DOHH2 (cell line): Measurements from ENCODE around the gene CCT2.

ENCODE experiments used
- H3F3A ChIP-seq: fragments of 200-600 bp; sonication (generic), shearing (Covaris generic); 2 replicates; pipeline ENCODE4 v1.6.0; 2016; ENCODE audit warnings: antibody characterized with exemption, mild to moderate bottlenecking; ENCODE audit not compliant: control insufficient read depth, insufficient read depth
- H3K27ac ChIP-seq: fragments of 200-600 bp; sonication (generic); 2 replicates; pipeline ENCODE4 v1.5.1; 2014; ENCODE audit warnings: low read depth, mild to moderate bottlenecking, low read length, moderate library complexity
- H3K27me3 ChIP-seq: fragments of 200-600 bp; sonication (generic); 2 replicates; pipeline ENCODE4 v1.6.1; 2014; ENCODE audit warnings: mild to moderate bottlenecking, low read length, mixed read lengths; ENCODE audit not compliant: control insufficient read depth
- H3K36me3 ChIP-seq: fragments of 200-600 bp; sonication (generic); 2 replicates; pipeline ENCODE4 v1.6.1; 2014; ENCODE audit warnings: mild to moderate bottlenecking, low read length, moderate library complexity, mixed read lengths; ENCODE audit not compliant: control insufficient read depth
- H3K4me1 ChIP-seq: fragments of 200-600 bp; sonication (generic); 2 replicates; pipeline ENCODE4 v1.6.1; 2014; ENCODE audit warnings: mild to moderate bottlenecking, low read length, mixed read lengths; ENCODE audit not compliant: control insufficient read depth
- H3K4me2 ChIP-seq: fragments of 200-600 bp; sonication (generic); 2 replicates; pipeline ENCODE4 v1.6.0; 2014; ENCODE audit warnings: mild to moderate bottlenecking, low read length, moderate library complexity
- H3K4me3 ChIP-seq: fragments of 200-600 bp; sonication (generic); 2 replicates; pipeline ENCODE4 v1.5.1; 2014; ENCODE audit warnings: mild to moderate bottlenecking, low read length, mixed read lengths
- H3K79me2 ChIP-seq: fragments of 200-600 bp; sonication (generic); 2 replicates; pipeline ENCODE4 v1.6.1; 2014; ENCODE audit warnings: mild to moderate bottlenecking, low read length, mixed read lengths; ENCODE audit not compliant: control insufficient read depth
- H3K9me2 ChIP-seq: fragments of 200-600 bp; sonication (generic); replicated peaks from 2 replicates; pipeline ENCODE4 v1.6.1; 2014; ENCODE audit warnings: mild to moderate bottlenecking, low read length, mixed read lengths; ENCODE audit not compliant: control insufficient read depth
- H3K9me3 ChIP-seq: fragments of 200-600 bp; sonication (generic); 2 replicates; pipeline ENCODE4 v1.6.1; 2014; ENCODE audit warnings: antibody characterized with exemption, low read length, mixed read lengths; ENCODE audit not compliant: control insufficient read depth, insufficient read depth
- H4K20me1 ChIP-seq: fragments of 200-600 bp; sonication (generic); 2 replicates; pipeline ENCODE4 v1.6.0; 2014; ENCODE audit warnings: low read depth, mild to moderate bottlenecking, antibody characterized with exemption, low read length, moderate library complexity; ENCODE audit not compliant: control insufficient read depth, insufficient read depth
- EZH2phosphoT487 ChIP-seq: fragments of 200-600 bp; sonication (generic); IDR thresholded peaks from 2 replicates; pipeline ENCODE4 v1.6.1; 2017; ENCODE audit warnings: borderline replicate concordance, mild to moderate bottlenecking, antibody characterized with exemption, low read length, moderate library complexity, mixed read lengths
- TF ChIP-seq, protein P1 (sequence below): fragments of 200-600 bp; sonication (generic); IDR thresholded peaks from one replicate; pipeline ENCODE4 v1.5.1; 2014; ENCODE audit warnings: antibody characterized with exemption, mild to moderate bottlenecking, low read depth, low read length; ENCODE audit not compliant: poor library complexity, severe bottlenecking

Gene CCT2

DNA sequence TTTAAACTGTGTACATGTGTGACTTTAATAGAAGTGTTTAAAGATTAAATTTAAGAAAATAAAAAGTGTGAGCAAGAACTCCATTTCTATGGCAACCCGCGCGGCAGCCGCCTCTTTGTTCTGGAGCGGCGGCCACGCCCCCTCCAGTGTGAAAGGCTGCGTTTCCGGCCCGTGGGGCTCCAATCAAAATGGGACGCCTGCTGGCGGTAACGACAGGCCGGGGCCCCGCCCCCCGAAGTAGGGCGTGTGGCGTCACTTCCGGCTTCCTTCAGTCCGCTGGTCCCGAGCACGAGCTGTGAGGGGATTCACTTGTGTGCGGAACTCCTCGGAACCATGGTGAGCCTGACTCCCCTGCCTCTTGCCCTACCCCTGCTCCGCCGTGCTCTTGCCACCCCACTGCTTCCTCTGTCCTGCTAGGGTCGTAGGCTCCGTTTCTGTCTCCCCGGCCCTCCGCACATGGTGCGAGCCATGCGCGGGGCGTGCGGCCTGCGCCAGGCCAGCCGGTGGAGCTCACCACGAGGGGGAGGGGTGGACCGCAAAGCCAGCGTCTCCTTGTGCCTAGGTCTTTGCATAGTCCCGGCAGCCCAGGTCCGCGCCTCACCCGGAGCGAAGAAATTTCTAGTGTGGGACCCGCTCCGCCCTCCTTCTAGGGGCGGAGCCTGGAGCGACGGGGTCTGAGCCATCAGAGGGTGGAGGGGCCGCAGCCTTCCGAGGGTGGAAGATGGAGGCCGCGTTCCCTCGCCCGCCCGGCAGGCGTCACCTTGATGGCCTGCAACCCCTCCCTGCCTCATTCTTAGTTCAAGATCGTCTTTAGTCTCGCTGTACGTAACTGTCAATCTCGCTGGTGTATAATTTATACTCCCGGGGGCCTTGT is at the start of gene CCT2:
Gene CCT2 (plus strand): TSS at position 271 of the 874 bp plus-strand sequence. CDS start 63 bp downstream, at position 334.
- H3K4me3 ChIP-seq = peak within 1 kb of the TSS; percentile 92
- H3F3A ChIP-seq = no peaks in the 10 kb centered on the region
- H3K9me2 ChIP-seq = no peaks in the 10 kb centered on the region
- H3K27ac ChIP-seq = peak within 1 kb of the TSS; percentile 68
- TF ChIP-seq, protein P1, sequence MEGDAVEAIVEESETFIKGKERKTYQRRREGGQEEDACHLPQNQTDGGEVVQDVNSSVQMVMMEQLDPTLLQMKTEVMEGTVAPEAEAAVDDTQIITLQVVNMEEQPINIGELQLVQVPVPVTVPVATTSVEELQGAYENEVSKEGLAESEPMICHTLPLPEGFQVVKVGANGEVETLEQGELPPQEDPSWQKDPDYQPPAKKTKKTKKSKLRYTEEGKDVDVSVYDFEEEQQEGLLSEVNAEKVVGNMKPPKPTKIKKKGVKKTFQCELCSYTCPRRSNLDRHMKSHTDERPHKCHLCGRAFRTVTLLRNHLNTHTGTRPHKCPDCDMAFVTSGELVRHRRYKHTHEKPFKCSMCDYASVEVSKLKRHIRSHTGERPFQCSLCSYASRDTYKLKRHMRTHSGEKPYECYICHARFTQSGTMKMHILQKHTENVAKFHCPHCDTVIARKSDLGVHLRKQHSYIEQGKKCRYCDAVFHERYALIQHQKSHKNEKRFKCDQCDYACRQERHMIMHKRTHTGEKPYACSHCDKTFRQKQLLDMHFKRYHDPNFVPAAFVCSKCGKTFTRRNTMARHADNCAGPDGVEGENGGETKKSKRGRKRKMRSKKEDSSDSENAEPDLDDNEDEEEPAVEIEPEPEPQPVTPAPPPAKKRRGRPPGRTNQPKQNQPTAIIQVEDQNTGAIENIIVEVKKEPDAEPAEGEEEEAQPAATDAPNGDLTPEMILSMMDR = peak; percentile 54
- TF ChIP-seq EZH2phosphoT487 = no peak
- H3K27me3 ChIP-seq = no peaks in the 10 kb centered on the region
- peaks cover 48% of the 10 kb centered on the region for H3K79me2 ChIP-seq
- peak within 1 kb of the TSS; percentile 79 for H3K4me2 ChIP-seq
- peaks cover 21% of the 10 kb centered on the region for H3K4me1 ChIP-seq
- peaks cover 51% of the 10 kb centered on the region for H3K36me3 ChIP-seq
- peaks cover 12% of the 10 kb centered on the region for H4K20me1 ChIP-seq
- H3K9me3 ChIP-seq = no peaks in the 10 kb centered on the region

DNA sequence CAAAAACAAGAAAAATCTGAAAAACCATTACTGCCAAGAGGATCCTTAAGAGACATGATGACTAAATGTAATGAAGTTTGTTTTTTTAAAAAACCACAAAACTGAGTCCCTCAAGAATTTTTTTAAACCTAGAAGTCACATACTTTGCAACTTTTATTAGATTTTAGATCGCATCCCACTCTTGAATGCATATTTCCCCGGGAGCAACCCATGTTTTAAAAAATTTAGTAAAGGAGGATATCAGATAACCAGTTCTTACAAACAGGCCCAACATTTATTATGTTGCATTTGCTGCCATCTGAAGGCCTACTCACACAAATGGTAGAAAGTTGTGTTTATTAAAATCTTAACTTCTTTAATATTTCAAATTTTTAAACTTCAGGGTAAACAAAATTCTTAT is 44.3 kb upstream of the CCT2 start:
- peaks cover 9% of the 10 kb centered on the region for H3K9me3 ChIP-seq
- TF ChIP-seq, protein P1 = no peak
- no peak for TF ChIP-seq EZH2phosphoT487
- H3K27ac ChIP-seq = no peak overlapping the region

DNA sequence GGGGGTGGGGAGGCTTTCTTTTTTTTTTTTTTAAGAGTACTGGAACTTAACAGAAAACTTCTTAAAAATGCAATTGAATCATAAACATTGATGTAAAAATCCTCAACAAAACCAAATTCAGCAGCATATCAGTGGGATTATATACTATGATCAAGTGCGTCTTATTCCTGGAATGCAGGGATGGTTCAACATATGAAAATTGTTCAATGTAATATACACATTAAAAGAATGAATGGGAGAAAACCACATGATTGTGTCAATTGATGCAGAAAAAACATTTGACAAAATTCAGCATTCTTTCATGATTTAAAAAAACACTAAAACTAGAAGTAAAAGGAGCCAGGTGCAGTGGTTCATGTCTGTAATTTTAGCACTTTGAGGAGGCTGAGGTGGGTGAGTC is 41.2 kb upstream of the CCT2 start:
- H3K9me2 ChIP-seq = no peaks in the 10 kb centered on the region
- H3F3A ChIP-seq = no peaks in the 10 kb centered on the region
- H3K4me2 ChIP-seq = no peak overlapping the region
- no peak overlapping the region for H3K4me3 ChIP-seq
- no peaks in the 10 kb centered on the region for H4K20me1 ChIP-seq
- no peaks in the 10 kb centered on the region for H3K79me2 ChIP-seq
- peaks cover 3% of the 10 kb centered on the region; the same call in 1 of the 2 replicates for H3K4me1 ChIP-seq
- TF ChIP-seq, protein P1 = no peak
- TF ChIP-seq EZH2phosphoT487 = no peak
- H3K36me3 ChIP-seq = no peaks in the 10 kb centered on the region
- H3K27me3 ChIP-seq = no peaks in the 10 kb centered on the region
- H3K27ac ChIP-seq = no peak overlapping the region
- H3K9me3 ChIP-seq = peaks cover 9% of the 10 kb centered on the region

More for the DNA sequence above, 44.3 kb upstream of the CCT2 start:
- Histone ChIP-seq H3K27me3 (no peaks in the 10 kb centered on the region), H3K4me2 (no peak overlapping the region), H4K20me1 (no peaks in the 10 kb centered on the region), H3K36me3 (no peaks in the 10 kb centered on the region), H3F3A (no peaks in the 10 kb centered on the region), H3K79me2 (no peaks in the 10 kb centered on the region), H3K9me2 (no peaks in the 10 kb centered on the region), H3K4me1 (no peaks in the 10 kb centered on the region), H3K4me3 (no peak overlapping the region)
